Endothelial cell of umbilical vein (primary cell): ENCODE data around the gene CD93. TPM values are rescaled to one million over a fixed set of nuclear protein-coding genes. Genes with fewer than 3 reads are reported as not detected.

Experiments
- BruUV-seq: library from RNA; stranded (reverse); fragments of 400-500 nt; replicated peaks from 2 replicates; lab custom pipeline; 2021; lab: Mats Ljungman, UMichigan
- CTCF ChIA-PET: fragments of 300-600, 350-600 bp; sonication (Branson Sonifier 250); formaldehyde crosslinking; loops from one replicate; lab custom pipeline; 2021; ENCODE audit warnings: antibody characterized with exemption, inconsistent platforms; lab: Charles Lee
- POLR2A ChIA-PET: fragments of 300-600, 350-600 bp; sonication (Branson Sonifier 250); formaldehyde crosslinking; loops from one replicate; lab custom pipeline; 2021; ENCODE audit warnings: antibody characterized with exemption, inconsistent platforms; lab: Charles Lee
- DNase-seq: peaks from one replicate; pipeline ENCODE4 v3.0.0-alpha.2; 2011; ENCODE audit warnings: low read depth, low spot score
- FAIRE-seq: peaks from 2 replicates; lab custom pipeline; 2011; peaks lifted over from hg19 to GRCh38; lab: Jason Lieb, UNC
- H2AFZ ChIP-seq: 2 replicates; pipeline ENCODE4 v1.6.0; 2012; ENCODE audit warnings: low read depth, low read length, control low read depth, inconsistent platforms
- H3K27ac ChIP-seq: 2 replicates; pipeline ENCODE4 v1.5.1; 2011; ENCODE audit warnings: low read depth, mild to moderate bottlenecking, control low read depth, low read length, moderate library complexity; ENCODE audit not compliant: insufficient read depth
- H3K27me3 ChIP-seq, 2 experiments: 2 replicates each; pipeline versions ENCODE4 v1.6.0 to v1.6.1; 2011; ENCODE audit warnings: low read length in 2 of 2, mixed read lengths in 1 of 2; ENCODE audit not compliant: control insufficient read depth in 2 of 2, insufficient read depth in 2 of 2
- H3K36me3 ChIP-seq, 2 experiments: 2 replicates in 1 of 2; 3 replicates in 1 of 2; pipeline ENCODE4 v1.5.1; 2011; ENCODE audit warnings: low read length in 2 of 2, mild to moderate bottlenecking in 1 of 2, moderate library complexity in 1 of 2; ENCODE audit not compliant: control insufficient read depth in 2 of 2, insufficient read depth in 2 of 2; ENCODE audit errors: extremely low read depth in 1 of 2
- H3K4me1 ChIP-seq: 3 replicates; pipeline ENCODE4 v1.5.1; 2011; ENCODE audit warnings: mild to moderate bottlenecking, low read length; ENCODE audit not compliant: control insufficient read depth, insufficient read depth; ENCODE audit errors: extremely low read depth
- H3K4me2 ChIP-seq: 2 replicates; pipeline ENCODE4 v1.6.1; 2011; ENCODE audit warnings: low read length, control low read depth, mixed read lengths; ENCODE audit not compliant: insufficient read depth
- H3K4me3 ChIP-seq, 3 experiments: fragments of 200-600 bp in 1 of 3; sonication (generic), shearing (Covaris generic) in 1 of 3; replicated peaks in 1 of 3; 2 replicates each; pipeline ENCODE4 v1.5.1; 2011 to 2016; ENCODE audit warnings: control low read depth in 3 of 3, low read length in 3 of 3, mild to moderate bottlenecking in 2 of 3, inconsistent platforms in 1 of 3, low read depth in 1 of 3, moderate library complexity in 1 of 3; ENCODE audit not compliant: insufficient read depth in 1 of 3
- H3K79me2 ChIP-seq: 2 replicates; pipeline ENCODE4 v1.6.0; 2012; ENCODE audit warnings: low read length, inconsistent platforms; ENCODE audit not compliant: control insufficient read depth, insufficient read depth
- H3K9ac ChIP-seq: replicated peaks from 2 replicates; pipeline ENCODE3; 2011; ENCODE audit warnings: low read length, control low read depth; ENCODE audit not compliant: insufficient read depth; ENCODE audit errors: extremely low read depth
- H3K9me1 ChIP-seq: replicated peaks from 3 replicates; pipeline ENCODE4 v1.6.0; 2011; ENCODE audit warnings: mild to moderate bottlenecking, low read length; ENCODE audit not compliant: control insufficient read depth, insufficient read depth; ENCODE audit errors: extremely low read depth
- H3K9me3 ChIP-seq: replicated peaks from 2 replicates; pipeline ENCODE4 v1.5.1; 2012; ENCODE audit warnings: low read length, inconsistent platforms; ENCODE audit not compliant: control insufficient read depth, insufficient read depth
- H4K20me1 ChIP-seq: replicated peaks from 2 replicates; pipeline ENCODE3; 2011; ENCODE audit warnings: mild to moderate bottlenecking, low read length; ENCODE audit not compliant: control insufficient read depth, insufficient read depth; ENCODE audit errors: extremely low read depth
- CTCF ChIP-seq, 2 donors: IDR thresholded peaks; 1 replicate in 1 of 2; 2 replicates in 1 of 2; pipeline ENCODE4 v1.5.1; 2011; ENCODE audit warnings: low read length in 2 of 2, mild to moderate bottlenecking in 2 of 2, moderate library complexity in 2 of 2, control low read depth in 1 of 2, inconsistent platforms in 1 of 2, low read depth in 1 of 2; ENCODE audit not compliant: insufficient read depth in 1 of 2; ENCODE audit errors: extremely low read depth in 1 of 2
- EZH2 ChIP-seq: IDR thresholded peaks from 2 replicates; pipeline ENCODE4 v1.6.1; 2012; ENCODE audit warnings: borderline replicate concordance, low read depth, mild to moderate bottlenecking, moderate library complexity, low read length, inconsistent platforms; ENCODE audit not compliant: severe bottlenecking
- FOS ChIP-seq: IDR thresholded peaks from 2 replicates; pipeline ENCODE4 v1.6.1; 2011; ENCODE audit warnings: mild to moderate bottlenecking, low read length, moderate library complexity, borderline replicate concordance; ENCODE audit not compliant: insufficient read depth
- GATA2 ChIP-seq: IDR thresholded peaks from 2 replicates; pipeline ENCODE4 v1.7.0; 2011; ENCODE audit warnings: low read depth, mild to moderate bottlenecking, moderate library complexity, mixed read lengths, low read length; ENCODE audit not compliant: insufficient read length, insufficient read depth
- JUN ChIP-seq: IDR thresholded peaks from 2 replicates; pipeline ENCODE4 v1.6.1; 2011; ENCODE audit warnings: borderline replicate concordance, low read depth; ENCODE audit not compliant: insufficient read length, insufficient read depth
- MAX ChIP-seq: IDR thresholded peaks from 2 replicates; pipeline ENCODE4 v1.6.1; 2011; ENCODE audit not compliant: insufficient read depth, insufficient read length
- MYC ChIP-seq: IDR thresholded peaks from one replicate; pipeline ENCODE4 v1.6.1; 2011; ENCODE audit warnings: mild to moderate bottlenecking, low read depth, low read length
- POLR2A ChIP-seq: IDR thresholded peaks from 2 replicates; pipeline ENCODE4 v1.6.1; 2012; ENCODE audit warnings: low read depth, mild to moderate bottlenecking, control low read depth, low read length
- POLR2AphosphoS5 ChIP-seq: IDR thresholded peaks from 2 replicates; pipeline ENCODE4 v1.6.1; 2012; ENCODE audit warnings: low read depth, mild to moderate bottlenecking, control low read depth, low read length, moderate library complexity; ENCODE audit not compliant: insufficient read depth
- dilution Hi-C: fragments of 300-500 bp; cut with MboI; formaldehyde crosslinking; loops from one replicate; pipeline ENCODE4 v1.15.0; 2019; ENCODE audit warnings: low sequenced_read_pairs; ENCODE audit not compliant: extremely low pct_ligation_motif_present
- intact Hi-C: fragments of 100-400 bp; cut with micrococcal nuclease; formaldehyde crosslinking; loops from one replicate; pipeline ENCODE4 v1.10.0; 2022
- polyA plus RNA-seq, 4 experiments: library from polyadenylated mRNA; depleted of rRNA in 3 of 4; stranded (reverse) in 3 of 4; unstranded in 1 of 4; fragments of >200 nt; gene quantifications; 2 replicates each; pipeline versions ENCODE4 v1.2.1 to v1.2.3, GENCODE V29; 2011 to 2012; ENCODE audit warnings: missing spikeins in 1 of 4
- total RNA-seq: library from RNA; stranded (reverse); gene quantifications from 2 replicates; pipeline ENCODE4 v1.2.3, GENCODE V29; 2021

The CD93 gene
- total and polyA plus RNA-seq, 2 donors (not counting 3 experiments of a cell fraction or from before 2014, with no cell fraction given): 180 to 413 TPM

- dilution Hi-C loops: no loop called here
- Histone ChIP-seq H3K4me1 (peaks cover 29% of the 10 kb centered on the region), H3K27ac (peak overlapping the region; percentile 74)
Observed at GRCh38 chr20:23061262-23061661, 24.9 kb downstream of the CD93 start.

GRCh38 chr20:23060629-23061028 is 25.5 kb downstream of the CD93 start:
- H3K4me3 ChIP-seq: no peak overlapping the region
- H3K4me1 ChIP-seq: peaks cover 29% of the 10 kb centered on the region
- TF ChIP-seq EZH2 (no peak), GATA2 (no peak), FOS (no peak), MYC (no peak), JUN (no peak), POLR2AphosphoS5 (no peak), POLR2A (no peak), CTCF (IDR thresholded peaks at IDR 0.05; ENCODE audit: extremely low read depth in 1 of 2, insufficient read depth in 1 of 2, low read depth in 1 of 2, low read length in 2 of 2) (no peak), MAX (no peak)
- no peaks in the 10 kb centered on the region for H3K9me1 ChIP-seq
- ChIA-PET POLR2A (interaction anchor here (2.0 kb wide), 1 partner anchor 9 kb away, joined by 6 read pairs; no protein-coding TSS in a partner anchor), CTCF (interaction anchor here (1.0 to 3.5 kb wide), 10 partner anchors 9 to 369 kb away, joined by 3 to 51 read pairs (median 5); no protein-coding TSS in a partner anchor)
- no peak overlapping the region for H3K4me2 ChIP-seq
- H4K20me1 ChIP-seq: no peaks in the 10 kb centered on the region
- dilution Hi-C loops: no loop called here
- no peak for DNase-seq
- H3K27ac ChIP-seq: no peak overlapping the region
- H3K36me3 ChIP-seq: no peaks in the 10 kb centered on the region
- H3K9me3 ChIP-seq: no peaks in the 10 kb centered on the region
- intact Hi-C loops: no loop called here
- H3K79me2 ChIP-seq: no peaks in the 10 kb centered on the region
- H3K9ac ChIP-seq: no peak overlapping the region
- no peak for FAIRE-seq
- no peak overlapping the region for H2AFZ ChIP-seq
- BruUV-seq: no TSS peak
- H3K27me3 ChIP-seq: no peaks in the 10 kb centered on the region

More at GRCh38 chr20:23061262-23061661, 24.9 kb downstream of the CD93 start:
- Histone ChIP-seq H3K4me2 (no peak overlapping the region), H3K9me1 (no peaks in the 10 kb centered on the region), H3K4me3 (no peak overlapping the region), H3K9ac (peak overlapping the region; percentile 27), H3K79me2 (no peaks in the 10 kb centered on the region), H3K9me3 (no peaks in the 10 kb centered on the region), H4K20me1 (no peaks in the 10 kb centered on the region), H2AFZ (no peak overlapping the region), H3K27me3 (no peaks in the 10 kb centered on the region), H3K36me3 (no peaks in the 10 kb centered on the region)
- ChIA-PET POLR2A (interaction anchor here (2.0 kb wide), 1 partner anchor 10 kb away, joined by 6 read pairs; no protein-coding TSS in a partner anchor), CTCF (interaction anchor here (0.9 to 4.8 kb wide), 17 partner anchors 10 to 279 kb away, joined by 3 to 51 read pairs (median 4); partner anchors contain the start of gene CD93)
- intact Hi-C loops: no loop called here
- FAIRE-seq (no peak), DNase-seq (no peak)
- BruUV-seq: no TSS peak
- no peak for TF ChIP-seq POLR2A
- no peak for TF ChIP-seq EZH2
- no peak for TF ChIP-seq GATA2
- no peak for TF ChIP-seq JUN
